Measurements from ENCODE around the gene RSPRY1. TPM values are rescaled to one million over a fixed set of nuclear protein-coding genes. Genes with fewer than 3 reads are reported as not detected.

RSPRY1 gene
- polyA plus RNA-seq, 1 of the 3 experiments (the other 2 are of a cell fraction) = 16.6 TPM

DNA sequence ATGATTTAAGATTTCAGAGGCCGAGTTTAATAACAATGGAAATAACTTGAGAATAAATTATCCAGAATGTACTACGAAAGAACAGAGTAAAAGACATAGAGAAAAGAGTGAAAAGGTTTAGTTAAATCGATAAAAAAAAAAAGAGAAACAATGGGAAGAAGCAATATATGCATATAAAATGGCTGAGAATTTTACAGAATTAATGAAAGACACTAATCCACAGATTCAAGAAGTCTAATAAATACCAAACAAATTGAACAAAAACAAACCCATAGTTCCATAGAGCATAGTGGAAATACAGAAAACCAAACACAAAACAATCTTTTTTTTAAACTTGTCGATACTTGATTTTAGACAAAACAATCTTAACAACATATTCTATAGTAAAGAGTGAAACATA lies 2.0 kb upstream of the RSPRY1 start:
- Histone ChIP-seq H2AFZ (ENCODE audit: low read depth) (no peak overlapping the region), H3K79me2 (ENCODE audit: insufficient read depth) (peaks cover 96% of the 10 kb centered on the region), H3F3A (replicated peaks; ENCODE audit: insufficient read depth) (no peaks in the 10 kb centered on the region), H4K20me1 (ENCODE audit: insufficient read depth) (peaks cover 6% of the 10 kb centered on the region; the same call in 1 of the 2 replicates), H3K4me1 (ENCODE audit: control insufficient read depth in 1 of 2, insufficient read depth in 2 of 2, low read depth in 1 of 2, low read length in 1 of 2) (peaks cover 0 to 21% of the 10 kb centered on the region in 2 experiments; a peak in 3 of 4 replicates), H3K9ac (no peak overlapping the region), H3K4me3 (ENCODE audit: low read depth in 2 of 2, low read length in 1 of 2) (peak overlapping the region in 1 of 2 experiments; percentile 79; a peak in 1 of 4 replicates), H3K27me3 (ENCODE audit: insufficient read depth) (no peaks in the 10 kb centered on the region), H3K36me3 (replicated peaks in 1 of 2; ENCODE audit: control insufficient read depth in 1 of 2, insufficient read depth in 2 of 2, low read length in 1 of 2) (peaks cover 0 to 3% of the 10 kb centered on the region in 2 experiments), H3K4me2 (peak overlapping the region; percentile 89), H3K27ac (ENCODE audit: low read depth in 2 of 2, low read length in 1 of 2) (peak overlapping the region; percentile 95 to 97; a peak in 3 of 4 replicates), H3K9me2 (no peaks in the 10 kb centered on the region), H3K9me3 (no peaks in the 10 kb centered on the region)
- TF ChIP-seq GABPA (IDR thresholded peaks at IDR 0.05; ENCODE audit: low read depth) (no peak), USF2 (IDR thresholded peaks at IDR 0.05; ENCODE audit: borderline replicate concordance, low read depth, low read length) (no peak), TCF12 (IDR thresholded peaks at IDR 0.05) (no peak), RXRA (IDR thresholded peaks at IDR 0.05; ENCODE audit: borderline replicate concordance, low read depth) (no peak), CHD2 (IDR thresholded peaks at IDR 0.05; ENCODE audit: low read length, partially characterized antibody) (no peak), NFIC (IDR thresholded peaks at IDR 0.05; ENCODE audit: borderline replicate concordance) (no peak), SIN3A (IDR thresholded peaks at IDR 0.05; ENCODE audit: borderline replicate concordance, low read depth, low read length) (no peak), FOXM1 (IDR thresholded peaks at IDR 0.05; ENCODE audit: low read depth) (no peak), EZH2phosphoT487 (IDR thresholded peaks at IDR 0.05; ENCODE audit: borderline replicate concordance, low read depth) (no peak), TAF1 (IDR thresholded peaks at IDR 0.05; ENCODE audit: borderline replicate concordance, low read depth, low read length) (no peak)
- CTCF ChIA-PET = no interaction called here
- 91% methylated on average over 4 of the region's 4 CpGs for WGBS (ENCODE audit: low lambda C conversion rate)
- DNase-seq = no peak
- POLR2A ChIA-PET = no interaction called here

GRCh38 chr16:57184887-57185445 lies 1.2 kb upstream of the RSPRY1 start:
- Histone ChIP-seq H3K9me2 (no peaks in the 10 kb centered on the region), H3F3A (replicated peaks; ENCODE audit: insufficient read depth) (no peaks in the 10 kb centered on the region), H4K20me1 (ENCODE audit: insufficient read depth) (peaks cover 2% of the 10 kb centered on the region; the same call in 1 of the 2 replicates), H3K4me1 (ENCODE audit: control insufficient read depth in 1 of 2, insufficient read depth in 2 of 2, low read depth in 1 of 2, low read length in 1 of 2) (peaks cover 0 to 16% of the 10 kb centered on the region in 2 experiments; a peak in 2 of 4 replicates), H3K9me3 (no peaks in the 10 kb centered on the region), H2AFZ (ENCODE audit: low read depth) (peak overlapping the region; percentile 72), H3K9ac (peak overlapping the region; percentile 98), H3K4me2 (peak overlapping the region; percentile 89), H3K4me3 (ENCODE audit: low read depth in 2 of 2, low read length in 1 of 2) (peak overlapping the region; percentile 79 to 92), H3K79me2 (ENCODE audit: insufficient read depth) (peaks cover 96% of the 10 kb centered on the region), H3K36me3 (replicated peaks in 1 of 2; ENCODE audit: control insufficient read depth in 1 of 2, insufficient read depth in 2 of 2, low read length in 1 of 2) (peaks cover 0 to 8% of the 10 kb centered on the region in 2 experiments), H3K27me3 (ENCODE audit: insufficient read depth) (no peaks in the 10 kb centered on the region), H3K27ac (ENCODE audit: low read depth in 2 of 2, low read length in 1 of 2) (peak overlapping the region; percentile 95 to 97)
- 0 out of 2 replicates have a peak, but pooled peaks have one; percentile 26 for TF ChIP-seq MAX (IDR thresholded peaks at IDR 0.05; ENCODE audit: low read depth)
- 0 out of 2 replicates have a peak, but pooled peaks have one; percentile 50 for TF ChIP-seq TAF1 (IDR thresholded peaks at IDR 0.05; ENCODE audit: borderline replicate concordance, low read depth, low read length)
- peak; percentile 26; the same call in 1 of the 2 replicates for TF ChIP-seq MXI1 (IDR thresholded peaks at IDR 0.05; ENCODE audit: low read depth, low read length)
- TF ChIP-seq USF1 (IDR thresholded peaks at IDR 0.05; ENCODE audit: borderline replicate concordance, low read depth) = no peak
- POLR2A ChIA-PET = interaction anchor here (0.7 to 1.4 kb wide), 5 partner anchors 12 to 125 kb away, joined by 3 to 7 read pairs (median 3); partner anchors contain the start of gene ARL2BP
- CTCF ChIA-PET = interaction anchor here (1.4 kb wide), 1 partner anchor 101 kb away, joined by 6 read pairs; no protein-coding TSS in a partner anchor
- peak; percentile 16 for DNase-seq
- 14% methylated on average over 11 of the region's 15 CpGs for WGBS (ENCODE audit: low lambda C conversion rate)

Measured in SK-N-SH (cell line).